ENCODE results near the gene NBPF12. TPM values are rescaled to one million over a fixed set of nuclear protein-coding genes. Genes with fewer than 3 reads are reported as not detected.
"Not testable (repeated sequence)": the region's sequence is repeated elsewhere in the genome, so short reads cannot be mapped to it uniquely, and the experiment has no call there.

Gene NBPF12
- total RNA-seq, result 10 to 100 TPM in 1 of 4 donors, 1 to 10 TPM in 3; 4.6 to 12.2 (median 6.0) TPM

GRCh38 chr1:146938242-146938902, at the start of gene NBPF12:
TSS of gene NBPF12 (plus strand) at chr1:146938324. CDS start at chr1:146960144, 21,820 bp downstream.
- Histone ChIP-seq H3K4me1 (peaks cover 0 to 18% (median 0%) of the 10 kb centered on the region in 3 donors), H3K4me3 (peak within 1 kb of the TSS; percentile 64 to 98 (median 84)), H3K27ac (peak within 1 kb of the TSS; percentile 86 to 98 (median 88))
- intact Hi-C loops (cut with DNase I); H3K27me3 ChIP-seq; H3K9me3 ChIP-seq; H3K36me3 ChIP-seq: not testable (repeated sequence)
- 0% methylated on average over 11 to 17 of the region's 61 CpGs for WGBS, 2 donors
- DNase-seq, result peak; percentile 26

- H3K4me1 ChIP-seq; H3K27me3 ChIP-seq; H3K27ac ChIP-seq; H3K9me3 ChIP-seq; intact Hi-C loops (cut with DNase I); H3K36me3 ChIP-seq; DNase-seq; H3K4me3 ChIP-seq: not testable (repeated sequence)
- WGBS, 2 donors, result 76% methylated on average over 2 of the region's 4 CpGs; no CpG with 5 or more reads in 1 of the 2 donors
Measured at GRCh38 chr1:146891355-146891754, 46.8 kb upstream of the NBPF12 start.

- DNase-seq; H3K4me3 ChIP-seq; H3K4me1 ChIP-seq; intact Hi-C loops (cut with DNase I); H3K36me3 ChIP-seq; H3K9me3 ChIP-seq; H3K27me3 ChIP-seq; H3K27ac ChIP-seq: not testable (repeated sequence)
- 100% methylated on average over 1 of the region's 3 CpGs for WGBS, 2 donors
Measured at GRCh38 chr1:146892331-146892730, 45.8 kb upstream of the NBPF12 start.

- DNase-seq; H3K4me3 ChIP-seq; H3K4me1 ChIP-seq; intact Hi-C loops (cut with DNase I); H3K36me3 ChIP-seq; H3K9me3 ChIP-seq; H3K27ac ChIP-seq; H3K27me3 ChIP-seq: not testable (repeated sequence)
- 30 to 43% methylated on average over 2 to 3 of the region's 8 CpGs for WGBS, 2 donors
Measured at GRCh38 chr1:146907565-146908261, 30.4 kb upstream of the NBPF12 start.

GRCh38 chr1:146912975-146913374, 25.1 kb upstream of the NBPF12 start:
- H3K4me3 ChIP-seq; H3K4me1 ChIP-seq; H3K9me3 ChIP-seq; DNase-seq; intact Hi-C loops (cut with DNase I); H3K27ac ChIP-seq; H3K36me3 ChIP-seq; H3K27me3 ChIP-seq: not testable (repeated sequence)
- WGBS, 2 donors, result 50 to 63% methylated on average over 3 of the region's 3 CpGs

GRCh38 chr1:146920811-146921210, 17.3 kb upstream of the NBPF12 start:
- H3K4me3 ChIP-seq; intact Hi-C loops (cut with DNase I); H3K9me3 ChIP-seq; H3K27me3 ChIP-seq; H3K36me3 ChIP-seq; H3K27ac ChIP-seq; DNase-seq; H3K4me1 ChIP-seq: not testable (repeated sequence)

- H3K4me3 ChIP-seq; H3K27ac ChIP-seq; DNase-seq; H3K9me3 ChIP-seq; H3K27me3 ChIP-seq; H3K4me1 ChIP-seq; H3K36me3 ChIP-seq; intact Hi-C loops (cut with DNase I): not testable (repeated sequence)
- WGBS, 2 donors, result 47 to 83% methylated on average over 1 of the region's 1 CpG
Measured at GRCh38 chr1:146922614-146923013, 15.5 kb upstream of the NBPF12 start.

GRCh38 chr1:146924106-146924505, 14.0 kb upstream of the NBPF12 start:
- H3K27me3 ChIP-seq; H3K4me3 ChIP-seq; H3K27ac ChIP-seq; DNase-seq; H3K36me3 ChIP-seq; H3K9me3 ChIP-seq; intact Hi-C loops (cut with DNase I); H3K4me1 ChIP-seq: not testable (repeated sequence)
- 42 to 57% methylated on average over 2 of the region's 2 CpGs for WGBS, 2 donors

- intact Hi-C loops (cut with DNase I); H3K4me3 ChIP-seq; H3K9me3 ChIP-seq; H3K27me3 ChIP-seq; DNase-seq; H3K27ac ChIP-seq; H3K36me3 ChIP-seq; H3K4me1 ChIP-seq: not testable (repeated sequence)
- WGBS, 2 donors, result no CpG with 5 or more reads among the region's 2 CpGs
Measured at GRCh38 chr1:146926413-146926812, 11.7 kb upstream of the NBPF12 start.

- H3K27ac ChIP-seq; H3K36me3 ChIP-seq; H3K9me3 ChIP-seq; H3K4me1 ChIP-seq; DNase-seq; H3K27me3 ChIP-seq; intact Hi-C loops (cut with DNase I); H3K4me3 ChIP-seq: not testable (repeated sequence)
- WGBS, 2 donors, result no CpG with 5 or more reads among the region's 1 CpG
Measured at GRCh38 chr1:146930225-146930624, 7.9 kb upstream of the NBPF12 start.

- WGBS, 2 donors, result 59 to 69% methylated on average over 2 to 4 of the region's 8 CpGs
- H3K4me1 ChIP-seq; DNase-seq; H3K36me3 ChIP-seq; H3K4me3 ChIP-seq; H3K27ac ChIP-seq; H3K27me3 ChIP-seq; intact Hi-C loops (cut with DNase I); H3K9me3 ChIP-seq: not testable (repeated sequence)
Measured at GRCh38 chr1:146934390-146935223, 3.5 kb upstream of the NBPF12 start.

GRCh38 chr1:146937462-146937861, 662 bp upstream of the NBPF12 start:
- H3K27me3 ChIP-seq; H3K27ac ChIP-seq; H3K4me3 ChIP-seq; DNase-seq; H3K9me3 ChIP-seq; intact Hi-C loops (cut with DNase I); H3K36me3 ChIP-seq: not testable (repeated sequence)
- H3K4me1 ChIP-seq, result peaks cover 0 to 18% (median 0%) of the 10 kb centered on the region in 3 donors
- 81% methylated on average over 2 of the region's 3 CpGs; no CpG with 5 or more reads in 1 of the 2 donors for WGBS, 2 donors

Data from esophagus squamous epithelium (tissue), 5 donors.